ENCODE results near the gene ASCL1. TPM values are rescaled to one million over a fixed set of nuclear protein-coding genes. Genes with fewer than 3 reads are reported as not detected.

The ASCL1 gene
- not detected for total RNA-seq

GRCh38 chr12:102957339-102958050 lies at the start of gene ASCL1:
TSS of gene ASCL1 (plus strand) at chr12:102957674. CDS start at chr12:102958245, 571 bp downstream.
- no peak within 1 kb of the TSS for H3K27ac Mint-ChIP-seq
- DNase-seq (no peak), ATAC-seq (no peak)
- H3K36me3 Mint-ChIP-seq (ENCODE audit: low read depth), result no peaks in the 10 kb centered on the region
- intact Hi-C loops (cut with micrococcal nuclease), result no loop called here
- TF ChIP-seq CTCF (IDR thresholded peaks at IDR 0.05), result no peak
- H3K4me1 Mint-ChIP-seq (ENCODE audit: low read depth), result peaks cover 22% of the 10 kb centered on the region
- ChIA-PET POLR2A (no interaction called here), CTCF (interaction anchor here (1.1 kb wide), 1 partner anchor 9 kb away, joined by 3 read pairs; no protein-coding TSS in a partner anchor)
- peak within 1 kb of the TSS; percentile 62 for H3K4me3 Mint-ChIP-seq
- peaks cover 76% of the 10 kb centered on the region for H3K27me3 Mint-ChIP-seq
- H3K9me3 Mint-ChIP-seq, result no peaks in the 10 kb centered on the region

- TF ChIP-seq CTCF (IDR thresholded peaks at IDR 0.05), result no peak
- H3K4me3 Mint-ChIP-seq, result no peak overlapping the region
- DNase-seq (no peak), ATAC-seq (no peak)
- intact Hi-C loops (cut with micrococcal nuclease), result no loop called here
- no peak overlapping the region for H3K27ac Mint-ChIP-seq
- H3K27me3 Mint-ChIP-seq, result peaks cover 5% of the 10 kb centered on the region
- H3K4me1 Mint-ChIP-seq (ENCODE audit: low read depth), result no peaks in the 10 kb centered on the region
- no peaks in the 10 kb centered on the region for H3K36me3 Mint-ChIP-seq (ENCODE audit: low read depth)
- H3K9me3 Mint-ChIP-seq, result no peaks in the 10 kb centered on the region
- CTCF ChIA-PET, result no interaction called here
- POLR2A ChIA-PET, result no interaction called here
Measured at GRCh38 chr12:102907918-102908317, 49.6 kb upstream of the ASCL1 start.

GRCh38 chr12:102910137-102910536 lies 47.3 kb upstream of the ASCL1 start:
- no peak for TF ChIP-seq CTCF (IDR thresholded peaks at IDR 0.05)
- CTCF ChIA-PET, result no interaction called here
- Mint-ChIP-seq H3K36me3 (ENCODE audit: low read depth) (no peaks in the 10 kb centered on the region), H3K4me3 (no peak overlapping the region), H3K4me1 (ENCODE audit: low read depth) (no peaks in the 10 kb centered on the region), H3K27me3 (peaks cover 12% of the 10 kb centered on the region), H3K9me3 (no peaks in the 10 kb centered on the region), H3K27ac (no peak overlapping the region)
- DNase-seq (no peak), ATAC-seq (no peak)
- intact Hi-C loops (cut with micrococcal nuclease), result no loop called here
- POLR2A ChIA-PET, result no interaction called here

GRCh38 chr12:102910792-102911191 lies 46.7 kb upstream of the ASCL1 start:
- Mint-ChIP-seq H3K36me3 (ENCODE audit: low read depth) (no peaks in the 10 kb centered on the region), H3K27me3 (peaks cover 12% of the 10 kb centered on the region), H3K27ac (no peak overlapping the region), H3K4me1 (ENCODE audit: low read depth) (no peaks in the 10 kb centered on the region), H3K4me3 (no peak overlapping the region), H3K9me3 (no peaks in the 10 kb centered on the region)
- ChIA-PET POLR2A (no interaction called here), CTCF (no interaction called here)
- DNase-seq, result no peak
- no peak for ATAC-seq
- intact Hi-C loops (cut with micrococcal nuclease), result no loop called here
- no peak for TF ChIP-seq CTCF (IDR thresholded peaks at IDR 0.05)

GRCh38 chr12:102911320-102911719 lies 46.2 kb upstream of the ASCL1 start:
- Mint-ChIP-seq H3K27ac (no peak overlapping the region), H3K27me3 (peaks cover 12% of the 10 kb centered on the region), H3K36me3 (ENCODE audit: low read depth) (no peaks in the 10 kb centered on the region), H3K9me3 (no peaks in the 10 kb centered on the region), H3K4me3 (no peak overlapping the region), H3K4me1 (ENCODE audit: low read depth) (no peaks in the 10 kb centered on the region)
- no peak for ATAC-seq
- no peak for TF ChIP-seq CTCF (IDR thresholded peaks at IDR 0.05)
- intact Hi-C loops (cut with micrococcal nuclease), result no loop called here
- DNase-seq, result no peak
- POLR2A ChIA-PET, result no interaction called here
- CTCF ChIA-PET, result no interaction called here
